HepG2 (cell line): Measurements from ENCODE around the gene DPH1. TPM values are rescaled to one million over a fixed set of nuclear protein-coding genes. Genes with fewer than 3 reads are reported as not detected.

Experiments used
- ATAC-seq: fragments of 200-7000 bp; cut with Tn5 transposase; 3 replicates; pipeline ENCODE4 v1.9.1; 2020; ENCODE audit warnings: mild to moderate bottlenecking, moderate library complexity
- BruUV-seq: library from RNA; stranded (reverse); fragments of 400-500 nt; replicated peaks from 2 replicates; lab custom pipeline; 2021; lab: Mats Ljungman, UMichigan
- CTCF ChIA-PET: fragments of 300-600 bp; formaldehyde crosslinking; extraction: SDS; loops from one replicate; lab custom pipeline; 2021; ENCODE audit warnings: low total read pairs, inconsistent platforms, low intra/inter-chr PET ratio; lab: Yijun Ruan, JAX
- POLR2A ChIA-PET: fragments of 350-600 bp; sonication (Branson Sonifier 250); formaldehyde crosslinking; loops from one replicate; lab custom pipeline; 2020; ENCODE audit warnings: antibody characterized with exemption, inconsistent platforms; lab: Yijun Ruan, JAX
- DNase-seq: peaks from one replicate; pipeline ENCODE4 v3.0.0-alpha.2; 2015; ENCODE audit warnings: low spot score
- FAIRE-seq: peaks from 3 replicates; lab custom pipeline; 2011; peaks lifted over from hg19 to GRCh38; lab: Jason Lieb, UNC
- H2AFZ ChIP-seq: one replicate; pipeline ENCODE4 v1.6.1; 2011; ENCODE audit warnings: low read length, inconsistent platforms
- H3K27ac ChIP-seq: fragments of 300-600 bp; 3 replicates; pipeline ENCODE4 v1.8.0; 2011; ENCODE audit warnings: mixed run types, mild to moderate bottlenecking, mixed read lengths, low read length, inconsistent platforms; ENCODE audit not compliant: insufficient read depth; ENCODE audit errors: extremely low read length
- H3K27me3 ChIP-seq, 2 experiments: fragments of 200-600 bp in 1 of 2; 2 replicates in 1 of 2; 3 replicates in 1 of 2; pipeline versions ENCODE4 v1.6.0 to v1.8.0; 2011; ENCODE audit warnings: low read length in 2 of 2, mild to moderate bottlenecking in 2 of 2, moderate library complexity in 2 of 2, inconsistent platforms in 1 of 2; ENCODE audit not compliant: insufficient read depth in 2 of 2, control insufficient read depth in 1 of 2
- H3K36me3 ChIP-seq, 2 experiments: fragments of 200-600 bp in 1 of 2; replicated peaks in 1 of 2; 2 replicates in 1 of 2; 3 replicates in 1 of 2; pipeline versions ENCODE4 v1.5.1 to v1.8.0; 2011; ENCODE audit warnings: low read length in 2 of 2, inconsistent platforms in 1 of 2; ENCODE audit not compliant: insufficient read depth in 2 of 2, control insufficient read depth in 1 of 2
- H3K4me1 ChIP-seq: 2 replicates; pipeline ENCODE4 v1.5.1; 2012; ENCODE audit warnings: low read length, inconsistent platforms; ENCODE audit not compliant: insufficient read depth
- H3K4me2 ChIP-seq: 2 replicates; pipeline ENCODE4 v1.6.0; 2011; ENCODE audit warnings: low read depth, low read length, inconsistent platforms
- H3K4me3 ChIP-seq, 3 experiments: fragments of 200-600 bp in 1 of 3; sonication (generic), shearing (Covaris generic) in 1 of 3; replicated peaks in 1 of 3; 2 replicates each; pipeline ENCODE4 v1.5.1; 2011 to 2016; ENCODE audit warnings: low read length in 3 of 3, inconsistent platforms in 2 of 3, low read depth in 2 of 3, mild to moderate bottlenecking in 2 of 3, control low read depth in 1 of 3, mixed read lengths in 1 of 3; ENCODE audit not compliant: insufficient read depth in 1 of 3
- H3K79me2 ChIP-seq: one replicate; pipeline ENCODE4 v1.6.1; 2011; ENCODE audit warnings: low read length, inconsistent platforms; ENCODE audit not compliant: insufficient read depth
- H3K9ac ChIP-seq: 2 replicates; pipeline ENCODE4 v1.6.0; 2011; ENCODE audit warnings: mild to moderate bottlenecking, low read depth, low read length, inconsistent platforms; ENCODE audit not compliant: insufficient read depth
- H3K9me3 ChIP-seq: 2 replicates; pipeline ENCODE4 v1.5.1; 2012; ENCODE audit warnings: mild to moderate bottlenecking, low read length
- H4K20me1 ChIP-seq: 2 replicates; pipeline ENCODE4 v1.6.0; 2011; ENCODE audit warnings: inconsistent platforms, mild to moderate bottlenecking, low read length, moderate library complexity; ENCODE audit not compliant: insufficient read depth
- FIP1L1 ChIP-seq: fragments of 200-400 bp; formaldehyde crosslinking; IDR thresholded peaks from 2 replicates; pipeline ENCODE4 v1.6.1; 2018; ENCODE audit warnings: low read depth, mild to moderate bottlenecking, low read length, moderate library complexity, borderline replicate concordance; ENCODE audit not compliant: insufficient read depth
- GFI1 ChIP-seq: sonication (generic); formaldehyde crosslinking; IDR thresholded peaks from 2 replicates; pipeline ENCODE4 v1.5.0; 2020; ENCODE audit warnings: missing genetic modification reagents, mild to moderate bottlenecking, borderline replicate concordance
- TCF7L2 ChIP-seq: IDR thresholded peaks from 2 replicates; pipeline ENCODE4 v1.6.1; 2011; ENCODE audit warnings: mild to moderate bottlenecking, low read depth, low read length, moderate library complexity
- ZFAT ChIP-seq: sonication (generic); formaldehyde crosslinking; conservative IDR thresholded peaks from 2 replicates; pipeline ENCODE4 v1.8.1; 2023; ENCODE audit warnings: missing genetic modification reagents, inconsistent platforms
- ZNF543 ChIP-seq: sonication (generic); formaldehyde crosslinking; IDR thresholded peaks from 2 replicates; pipeline ENCODE4 v1.4.0; 2020; ENCODE audit warnings: mild to moderate bottlenecking, missing genetic modification reagents
- ZNF570 ChIP-seq: sonication (generic); formaldehyde crosslinking; IDR thresholded peaks from 2 replicates; pipeline ENCODE4 v1.4.0; 2020; ENCODE audit warnings: mild to moderate bottlenecking, missing genetic modification reagents, borderline replicate concordance
- ZNF616 ChIP-seq: sonication (generic); formaldehyde crosslinking; IDR thresholded peaks from 2 replicates; pipeline ENCODE4 v1.5.0; 2020; ENCODE audit warnings: low read depth, mild to moderate bottlenecking, missing genetic modification reagents
- ZNF674 ChIP-seq: sonication (generic); formaldehyde crosslinking; IDR thresholded peaks from 2 replicates; pipeline ENCODE4 v1.5.0; 2020; ENCODE audit warnings: low read depth, mild to moderate bottlenecking, missing genetic modification reagents
- WGBS: methylation state at CpG from one replicate; pipeline ENCODE4 v1.1.6; 2017; ENCODE audit warnings: low lambda C conversion rate; 5-methylcytosine and 5-hydroxymethylcytosine counted together
- in situ Hi-C: cut with HindIII; loops from 2 replicates; pipeline ENCODE4 v1.10.0; 2017; ENCODE audit warnings: low pct_unique_long_range_greater_than_20kb; ENCODE audit not compliant: extremely low pct_ligation_motif_present
- intact Hi-C: fragments of 100-400 bp; cut with micrococcal nuclease; formaldehyde crosslinking; loops from one replicate; pipeline ENCODE4 v1.10.0; 2022; ENCODE audit not compliant: unreplicated experiment
- polyA plus RNA-seq, 8 experiments: library from polyadenylated mRNA; depleted of rRNA in 3 of 8; stranded (reverse) in 7 of 8; unstranded in 1 of 8; fragments of >200 nt; fragmentation: Illumina TruSeq in 4 of 8; extraction: Trizol in 4 of 8; gene quantifications; 2 replicates each; pipeline versions ENCODE4 v1.2.1 to v1.2.3, GENCODE V29; 2011 to 2016; ENCODE audit warnings: low read depth in 4 of 8, missing spikeins in 1 of 8, mixed read lengths in 1 of 8; ENCODE audit not compliant: insufficient read depth in 1 of 8
- total RNA-seq, 5 experiments: library from RNA; depleted of rRNA; stranded (reverse); fragments of >200 nt; fragmentation: Illumina TruSeq; extraction: Trizol; gene quantifications; 2 replicates each; pipeline ENCODE4 v1.2.3, GENCODE V29; 2016; ENCODE audit warnings: low read depth in 1 of 5
- TF ChIP-seq, protein P1 (sequence below): IDR thresholded peaks from 2 replicates; pipeline ENCODE4 v1.6.1; 2016
- TF ChIP-seq, protein P2 (sequence below): sonication (generic); formaldehyde crosslinking; IDR thresholded peaks from 2 replicates; pipeline ENCODE4 v1.4.0; 2020; ENCODE audit warnings: mild to moderate bottlenecking, missing genetic modification reagents
- TF ChIP-seq, protein P3 (sequence below): sonication (generic); formaldehyde crosslinking; IDR thresholded peaks from 2 replicates; pipeline ENCODE4 v1.8.0; 2022; ENCODE audit warnings: mild to moderate bottlenecking, missing genetic modification reagents, moderate library complexity

The DPH1 gene
- total and polyA plus RNA-seq, 2 of the 13 experiments (the other 11 are each of a cell fraction or from before 2014, with no cell fraction given) = 25.3 to 42.8 TPM

DNA sequence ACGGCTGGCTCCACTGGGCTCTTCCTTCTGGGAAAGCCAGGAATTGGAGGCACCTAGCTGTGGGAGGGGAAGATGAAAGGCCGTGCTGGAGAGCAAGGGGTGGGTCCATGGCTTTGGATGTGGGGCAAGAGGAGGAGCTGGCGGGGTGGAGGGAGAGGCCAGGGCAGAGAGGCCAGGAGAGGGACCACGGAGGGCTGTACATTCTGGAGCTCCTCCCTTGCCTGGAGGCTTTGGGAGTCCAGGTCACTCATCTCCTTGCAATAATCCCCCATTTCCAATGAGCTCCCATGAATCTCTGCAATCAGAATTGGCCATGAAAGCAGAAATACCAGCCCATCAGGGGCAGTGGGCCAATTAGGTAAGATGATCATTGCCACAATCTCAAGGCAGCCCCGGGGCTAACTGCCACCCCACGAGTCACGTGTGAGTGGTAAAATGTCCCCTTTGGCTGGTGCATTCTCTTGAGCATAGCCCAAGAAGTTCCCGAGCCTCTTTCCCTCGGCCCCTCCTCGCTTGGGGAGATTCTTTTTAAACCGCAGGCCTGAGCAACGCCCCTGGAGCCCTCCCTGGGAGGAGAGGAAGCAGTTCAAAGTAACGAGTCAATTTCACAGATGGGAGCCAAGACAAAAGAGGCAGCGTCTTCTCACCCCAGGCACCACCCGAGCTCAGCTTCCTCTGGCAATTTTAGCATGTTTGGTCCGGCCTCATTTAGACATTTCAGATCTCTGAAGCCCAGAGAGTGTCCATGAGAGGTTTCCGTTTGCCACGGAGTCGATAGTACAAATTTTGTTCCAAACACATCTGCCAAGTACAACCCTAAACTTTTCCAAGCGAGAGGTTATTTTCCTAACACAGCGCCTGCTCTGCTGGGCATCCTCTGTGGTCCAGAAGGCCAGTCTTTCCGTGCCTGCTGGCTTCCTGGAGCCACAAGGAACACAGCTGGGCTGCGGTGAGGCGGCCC lies 18.3 kb upstream of the DPH1 start (continued):
- TF ChIP-seq ZNF674 (no peak), ZFAT (CRISPR knock-in tag) (no peak), GFI1 (CRISPR knock-in tag) (no peak), ZNF616 (CRISPR knock-in tag) (no peak), ZNF543 (no peak), TCF7L2 (no peak)

DNA sequence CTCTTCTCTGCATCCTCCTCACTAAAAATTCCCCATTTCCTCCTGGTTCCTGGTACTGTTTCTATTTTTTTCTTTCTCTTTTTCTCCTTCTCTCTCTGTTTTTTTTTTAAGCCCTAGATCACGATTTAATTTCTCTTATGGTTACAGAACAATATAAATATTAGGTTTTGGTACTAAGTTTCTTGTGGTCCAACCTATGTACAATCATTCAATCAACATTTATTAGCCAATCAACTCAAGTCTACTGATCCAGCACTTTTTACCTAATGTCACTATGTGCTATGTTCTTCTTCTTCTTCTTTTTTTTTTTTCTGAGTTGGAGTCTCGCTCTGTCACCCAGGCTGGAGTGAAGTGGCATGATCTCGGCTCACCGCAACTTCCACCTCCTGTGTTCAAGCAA lies 17.5 kb upstream of the DPH1 start:
- ATAC-seq = no peak
- no TSS peak for BruUV-seq
- in situ Hi-C loops = no loop called here
- intact Hi-C loops = no loop called here
- Histone ChIP-seq H3K9ac (no peak overlapping the region), H3K4me2 (no peak overlapping the region), H3K27ac (no peak overlapping the region), H3K4me3 (no peak overlapping the region), H3K79me2 (no peaks in the 10 kb centered on the region), H3K36me3 (no peaks in the 10 kb centered on the region), H4K20me1 (no peaks in the 10 kb centered on the region), H3K9me3 (no peaks in the 10 kb centered on the region), H2AFZ (no peak overlapping the region), H3K4me1 (no peaks in the 10 kb centered on the region), H3K27me3 (peaks cover 1 to 6% of the 10 kb centered on the region in 2 experiments; a peak in 2 of 5 replicates)
- ChIA-PET CTCF (no interaction called here), POLR2A (no interaction called here)
- WGBS = 82% methylated on average over 4 of the region's 4 CpGs
- no peak for FAIRE-seq
- DNase-seq = no peak
- TF ChIP-seq FIP1L1 (no peak), ZNF570 (CRISPR knock-in tag) (no peak)
- TF ChIP-seq, protein P1, sequence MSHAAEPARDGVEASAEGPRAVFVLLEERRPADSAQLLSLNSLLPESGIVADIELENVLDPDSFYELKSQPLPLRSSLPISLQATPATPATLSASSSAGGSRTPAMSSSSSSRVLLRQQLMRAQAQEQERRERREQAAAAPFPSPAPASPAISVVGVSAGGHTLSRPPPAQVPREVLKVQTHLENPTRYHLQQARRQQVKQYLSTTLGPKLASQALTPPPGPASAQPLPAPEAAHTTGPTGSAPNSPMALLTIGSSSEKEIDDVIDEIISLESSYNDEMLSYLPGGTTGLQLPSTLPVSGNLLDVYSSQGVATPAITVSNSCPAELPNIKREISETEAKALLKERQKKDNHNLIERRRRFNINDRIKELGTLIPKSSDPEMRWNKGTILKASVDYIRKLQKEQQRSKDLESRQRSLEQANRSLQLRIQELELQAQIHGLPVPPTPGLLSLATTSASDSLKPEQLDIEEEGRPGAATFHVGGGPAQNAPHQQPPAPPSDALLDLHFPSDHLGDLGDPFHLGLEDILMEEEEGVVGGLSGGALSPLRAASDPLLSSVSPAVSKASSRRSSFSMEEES (CRISPR knock-in tag) = no peak
- TF ChIP-seq, protein P2, sequence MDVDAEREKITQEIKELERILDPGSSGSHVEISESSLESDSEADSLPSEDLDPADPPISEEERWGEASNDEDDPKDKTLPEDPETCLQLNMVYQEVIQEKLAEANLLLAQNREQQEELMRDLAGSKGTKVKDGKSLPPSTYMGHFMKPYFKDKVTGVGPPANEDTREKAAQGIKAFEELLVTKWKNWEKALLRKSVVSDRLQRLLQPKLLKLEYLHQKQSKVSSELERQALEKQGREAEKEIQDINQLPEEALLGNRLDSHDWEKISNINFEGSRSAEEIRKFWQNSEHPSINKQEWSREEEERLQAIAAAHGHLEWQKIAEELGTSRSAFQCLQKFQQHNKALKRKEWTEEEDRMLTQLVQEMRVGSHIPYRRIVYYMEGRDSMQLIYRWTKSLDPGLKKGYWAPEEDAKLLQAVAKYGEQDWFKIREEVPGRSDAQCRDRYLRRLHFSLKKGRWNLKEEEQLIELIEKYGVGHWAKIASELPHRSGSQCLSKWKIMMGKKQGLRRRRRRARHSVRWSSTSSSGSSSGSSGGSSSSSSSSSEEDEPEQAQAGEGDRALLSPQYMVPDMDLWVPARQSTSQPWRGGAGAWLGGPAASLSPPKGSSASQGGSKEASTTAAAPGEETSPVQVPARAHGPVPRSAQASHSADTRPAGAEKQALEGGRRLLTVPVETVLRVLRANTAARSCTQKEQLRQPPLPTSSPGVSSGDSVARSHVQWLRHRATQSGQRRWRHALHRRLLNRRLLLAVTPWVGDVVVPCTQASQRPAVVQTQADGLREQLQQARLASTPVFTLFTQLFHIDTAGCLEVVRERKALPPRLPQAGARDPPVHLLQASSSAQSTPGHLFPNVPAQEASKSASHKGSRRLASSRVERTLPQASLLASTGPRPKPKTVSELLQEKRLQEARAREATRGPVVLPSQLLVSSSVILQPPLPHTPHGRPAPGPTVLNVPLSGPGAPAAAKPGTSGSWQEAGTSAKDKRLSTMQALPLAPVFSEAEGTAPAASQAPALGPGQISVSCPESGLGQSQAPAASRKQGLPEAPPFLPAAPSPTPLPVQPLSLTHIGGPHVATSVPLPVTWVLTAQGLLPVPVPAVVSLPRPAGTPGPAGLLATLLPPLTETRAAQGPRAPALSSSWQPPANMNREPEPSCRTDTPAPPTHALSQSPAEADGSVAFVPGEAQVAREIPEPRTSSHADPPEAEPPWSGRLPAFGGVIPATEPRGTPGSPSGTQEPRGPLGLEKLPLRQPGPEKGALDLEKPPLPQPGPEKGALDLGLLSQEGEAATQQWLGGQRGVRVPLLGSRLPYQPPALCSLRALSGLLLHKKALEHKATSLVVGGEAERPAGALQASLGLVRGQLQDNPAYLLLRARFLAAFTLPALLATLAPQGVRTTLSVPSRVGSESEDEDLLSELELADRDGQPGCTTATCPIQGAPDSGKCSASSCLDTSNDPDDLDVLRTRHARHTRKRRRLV (CRISPR knock-in tag) = no peak
- TF ChIP-seq, protein P3, sequence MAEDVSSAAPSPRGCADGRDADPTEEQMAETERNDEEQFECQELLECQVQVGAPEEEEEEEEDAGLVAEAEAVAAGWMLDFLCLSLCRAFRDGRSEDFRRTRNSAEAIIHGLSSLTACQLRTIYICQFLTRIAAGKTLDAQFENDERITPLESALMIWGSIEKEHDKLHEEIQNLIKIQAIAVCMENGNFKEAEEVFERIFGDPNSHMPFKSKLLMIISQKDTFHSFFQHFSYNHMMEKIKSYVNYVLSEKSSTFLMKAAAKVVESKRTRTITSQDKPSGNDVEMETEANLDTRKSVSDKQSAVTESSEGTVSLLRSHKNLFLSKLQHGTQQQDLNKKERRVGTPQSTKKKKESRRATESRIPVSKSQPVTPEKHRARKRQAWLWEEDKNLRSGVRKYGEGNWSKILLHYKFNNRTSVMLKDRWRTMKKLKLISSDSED (CRISPR knock-in tag) = no peak
